DMS153 treated with DMSO at 0.1 percent for 48 hours (cell line): ENCODE measurements around the gene SYT2.
"Not testable (repeated sequence)": the region's sequence is repeated elsewhere in the genome, so short reads cannot be mapped to it uniquely, and the experiment has no call there.

Experiments used
- DNase-seq: peaks from one replicate; lab custom pipeline; 2025; ENCODE audit not compliant: unreplicated experiment; lab: John Stamatoyannopoulos, UW

SYT2 gene

GRCh38 chr1:202624088-202624780 is 86.0 kb downstream of the SYT2 start:
- DNase-seq, result no peak

GRCh38 chr1:202623476-202623875 is 86.8 kb downstream of the SYT2 start:
- DNase-seq, result not testable (repeated sequence)

GRCh38 chr1:202623075-202623474 is 87.2 kb downstream of the SYT2 start:
- no peak for DNase-seq

- DNase-seq, result no peak
Measured at GRCh38 chr1:202622388-202622787, 87.9 kb downstream of the SYT2 start.

GRCh38 chr1:202621446-202621845 is 88.8 kb downstream of the SYT2 start:
- no peak for DNase-seq

GRCh38 chr1:202620036-202620435 is 90.2 kb downstream of the SYT2 start:
- not testable (repeated sequence) for DNase-seq

- no peak for DNase-seq
Measured at GRCh38 chr1:202619505-202619904, 90.7 kb downstream of the SYT2 start.

GRCh38 chr1:202619012-202619411 is 91.2 kb downstream of the SYT2 start:
- DNase-seq, result not testable (repeated sequence)

- DNase-seq, result no peak
Measured at GRCh38 chr1:202616355-202616915, 93.8 kb downstream of the SYT2 start.

GRCh38 chr1:202615501-202616354 is 94.5 kb downstream of the SYT2 start:
- DNase-seq, result no peak

GRCh38 chr1:202615208-202615500 is 95.1 kb downstream of the SYT2 start:
- not testable (repeated sequence) for DNase-seq

- DNase-seq, result not testable (repeated sequence)
Measured at GRCh38 chr1:202614363-202615207, 95.7 kb downstream of the SYT2 start.

- no peak for DNase-seq
Measured at GRCh38 chr1:202613571-202613970, 96.7 kb downstream of the SYT2 start.

GRCh38 chr1:202612036-202612435 is 98.2 kb downstream of the SYT2 start:
- DNase-seq, result not testable (repeated sequence)

GRCh38 chr1:202605515-202605914 is 104.7 kb downstream of the SYT2 start:
- no peak for DNase-seq

GRCh38 chr1:202603435-202603834 is 106.8 kb downstream of the SYT2 start:
- no peak for DNase-seq

GRCh38 chr1:202600432-202601041 is 109.7 kb downstream of the SYT2 start:
- DNase-seq, result no peak

GRCh38 chr1:202599669-202600431 is 110.4 kb downstream of the SYT2 start:
- DNase-seq, result peak; percentile 34

- no peak for DNase-seq
Measured at GRCh38 chr1:202597090-202597761, 113.0 kb downstream of the SYT2 start.
